Activated CD4-positive, CD25-positive, alpha-beta regulatory T cell (primary cell): ENCODE results near the gene TBX15.

ENCODE experiments used
- DNase-seq, 4 experiments: peaks; one replicate each; lab custom pipeline; 2025; lab: John Stamatoyannopoulos, UW

The TBX15 gene

DNA sequence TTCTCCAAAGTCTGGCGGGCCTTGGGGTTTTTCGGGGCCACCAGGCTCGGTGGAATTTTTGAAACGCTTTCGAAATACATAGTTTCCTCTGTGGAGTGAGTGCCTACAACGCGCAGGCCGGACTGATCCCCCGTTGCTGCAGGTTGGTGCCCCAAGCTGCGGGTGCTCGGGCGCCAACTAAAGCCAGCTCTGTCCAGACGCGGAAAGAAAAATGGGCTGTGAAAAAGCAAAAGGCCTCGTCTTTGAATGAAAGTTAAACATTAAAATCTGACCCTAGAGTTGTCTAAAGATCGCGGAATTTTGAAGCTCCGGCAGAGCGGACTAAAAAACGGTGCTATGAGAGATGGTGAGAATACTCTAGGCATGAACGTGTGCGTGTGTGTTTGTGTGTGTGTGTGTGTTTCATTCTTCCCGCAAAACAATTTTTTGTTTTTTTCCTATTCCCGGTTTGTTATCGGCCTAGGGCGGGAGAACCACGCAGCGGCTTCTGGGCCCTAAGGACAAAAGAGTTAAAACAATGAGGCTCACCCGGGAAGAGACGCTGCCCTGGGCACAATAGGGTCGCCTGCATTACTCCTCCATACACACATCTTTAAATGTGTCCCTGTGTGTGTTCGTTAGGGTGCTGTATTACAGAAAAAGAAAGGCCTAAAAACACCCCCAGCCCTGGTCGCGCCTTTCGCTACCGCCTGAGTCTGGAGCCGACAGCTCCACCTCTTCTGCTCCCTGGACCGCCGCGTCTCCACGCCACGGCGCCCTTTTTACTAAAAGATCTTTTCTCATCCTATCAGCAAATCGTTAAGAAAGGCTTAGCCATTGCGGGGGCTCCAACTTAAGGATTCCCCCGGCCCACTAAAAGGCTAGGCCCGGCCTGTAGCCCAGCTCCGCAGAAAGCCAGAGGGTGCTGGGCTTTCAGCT lies 3.2 kb downstream of the TBX15 start:
- DNase-seq = no peak

DNA sequence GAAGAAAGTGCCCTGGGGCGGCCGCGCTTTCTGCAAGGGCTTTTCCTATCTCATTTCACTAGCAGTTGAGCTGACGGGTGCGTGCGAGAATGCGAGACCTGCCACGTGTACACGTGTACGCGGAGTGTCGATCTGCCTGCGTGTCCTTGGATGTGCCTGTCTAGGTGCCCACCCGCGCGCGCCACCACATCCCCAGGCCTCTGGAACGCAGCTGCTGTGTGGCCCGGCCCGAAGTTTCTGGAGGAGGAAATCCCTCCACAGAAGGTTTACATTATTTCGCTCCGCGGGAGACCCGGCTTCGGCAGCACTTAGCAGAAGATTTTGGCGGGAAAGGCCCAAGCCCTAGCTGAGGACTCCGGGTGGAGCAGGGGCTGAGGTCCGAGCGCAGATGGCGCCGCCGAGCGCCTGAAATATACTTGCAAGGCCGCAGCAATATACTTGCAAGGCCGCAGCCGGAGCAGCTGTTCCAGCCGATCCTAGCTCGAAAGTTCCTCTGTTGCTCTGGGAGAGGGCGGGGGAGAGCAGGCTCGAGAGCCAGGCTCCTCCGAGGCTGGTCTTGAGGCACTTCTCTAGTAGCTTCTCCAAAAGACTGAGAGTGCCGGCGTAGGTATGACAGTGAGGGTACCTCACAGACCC lies 3.9 kb downstream of the TBX15 start:
- no peak for DNase-seq

DNA sequence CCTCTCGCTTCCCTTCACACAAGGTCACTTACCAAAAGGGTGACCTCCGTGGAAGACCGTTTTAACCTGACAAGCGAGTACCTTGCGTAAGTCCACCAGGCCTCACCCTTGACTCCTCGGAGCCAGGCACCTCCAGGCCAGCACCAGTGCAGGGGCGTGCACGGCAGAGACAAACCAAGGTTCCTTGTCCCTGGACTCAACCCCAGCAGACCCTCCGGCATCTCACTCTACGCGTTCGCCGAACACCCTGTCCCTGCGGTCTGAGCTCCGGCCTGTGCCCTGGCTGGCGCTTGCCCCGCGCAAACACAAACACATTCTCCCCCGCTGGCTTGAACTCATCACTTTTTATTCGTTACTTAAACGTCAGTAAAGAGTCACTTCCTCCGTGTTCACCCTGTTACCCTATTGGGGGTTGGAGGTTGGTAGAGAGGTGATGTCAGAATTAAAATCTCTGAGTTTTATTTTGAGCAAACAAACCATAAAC lies 4.5 kb downstream of the TBX15 start:
- no peak for DNase-seq

DNA sequence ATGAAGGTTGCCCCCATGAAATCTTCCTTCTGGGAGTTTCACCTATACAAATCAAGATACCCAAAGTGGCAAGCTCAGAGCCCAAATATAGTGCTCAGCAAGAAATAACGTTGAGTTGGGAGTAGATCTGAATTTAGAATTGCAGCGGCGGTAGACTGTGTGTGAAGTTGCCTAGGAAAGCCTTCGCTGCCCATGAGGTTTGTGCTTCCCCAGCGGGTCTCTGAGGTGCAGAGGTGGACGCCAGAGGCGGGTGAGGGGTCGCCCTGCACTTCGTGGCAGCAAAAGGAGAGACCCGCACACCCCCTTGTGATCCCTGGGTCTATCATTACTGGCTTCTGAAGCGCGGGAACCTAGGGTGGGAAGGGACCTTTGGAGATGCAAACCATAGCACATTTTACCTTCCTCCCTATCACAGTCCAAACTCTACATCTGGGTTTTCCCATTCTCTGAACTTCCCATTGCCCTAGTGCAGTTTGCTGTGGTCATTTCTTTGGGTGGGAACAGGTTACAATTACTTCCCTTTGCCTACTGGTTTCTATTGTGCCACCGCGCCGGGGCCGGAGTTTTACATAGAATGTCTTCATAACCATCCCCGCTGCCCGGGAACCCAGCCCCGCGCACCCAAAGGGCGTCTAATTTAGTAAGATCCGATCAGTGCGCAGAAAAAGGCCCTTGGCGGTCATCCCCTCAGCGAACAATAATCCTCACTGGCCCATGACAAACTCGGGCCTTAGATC lies 5.2 kb downstream of the TBX15 start:
- no peak for DNase-seq

DNA sequence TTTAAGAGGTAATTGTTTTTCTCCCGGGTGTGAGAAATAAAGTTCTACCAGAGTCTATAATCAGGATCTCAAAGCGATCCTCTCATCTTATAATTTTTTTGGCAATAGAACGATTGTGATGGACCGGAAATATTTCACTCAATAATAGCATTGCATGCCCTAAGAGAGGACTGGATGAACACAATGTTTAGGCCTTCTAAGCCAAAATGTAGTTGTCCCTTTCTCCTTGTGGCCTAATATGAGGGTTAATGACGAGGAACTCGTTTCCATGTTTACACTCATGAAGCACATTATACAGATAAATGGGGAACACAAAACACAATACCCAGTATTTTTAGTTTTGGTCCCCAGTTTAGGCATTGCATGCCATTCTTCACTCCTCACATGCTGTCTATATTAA lies 5.9 kb downstream of the TBX15 start:
- no peak for DNase-seq

DNA sequence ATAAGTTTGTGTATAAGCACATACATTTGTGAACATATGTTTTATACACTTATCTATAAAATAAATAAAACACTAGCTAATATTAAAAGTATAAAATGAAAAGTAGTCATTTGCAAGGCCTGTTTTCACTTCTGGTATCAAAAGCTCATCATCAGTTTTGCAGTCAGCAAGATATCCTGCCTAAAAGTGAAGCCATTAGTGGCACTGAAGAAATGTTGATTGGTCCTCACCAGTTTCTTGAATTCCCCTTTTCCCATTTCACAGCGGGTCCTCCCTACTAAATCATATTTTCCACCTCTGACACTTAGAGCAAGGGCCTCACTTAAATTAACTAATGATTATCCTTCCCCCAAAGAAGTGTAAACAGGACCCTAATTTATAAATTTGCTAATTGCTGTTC lies 6.7 kb downstream of the TBX15 start:
- DNase-seq = no peak

DNA sequence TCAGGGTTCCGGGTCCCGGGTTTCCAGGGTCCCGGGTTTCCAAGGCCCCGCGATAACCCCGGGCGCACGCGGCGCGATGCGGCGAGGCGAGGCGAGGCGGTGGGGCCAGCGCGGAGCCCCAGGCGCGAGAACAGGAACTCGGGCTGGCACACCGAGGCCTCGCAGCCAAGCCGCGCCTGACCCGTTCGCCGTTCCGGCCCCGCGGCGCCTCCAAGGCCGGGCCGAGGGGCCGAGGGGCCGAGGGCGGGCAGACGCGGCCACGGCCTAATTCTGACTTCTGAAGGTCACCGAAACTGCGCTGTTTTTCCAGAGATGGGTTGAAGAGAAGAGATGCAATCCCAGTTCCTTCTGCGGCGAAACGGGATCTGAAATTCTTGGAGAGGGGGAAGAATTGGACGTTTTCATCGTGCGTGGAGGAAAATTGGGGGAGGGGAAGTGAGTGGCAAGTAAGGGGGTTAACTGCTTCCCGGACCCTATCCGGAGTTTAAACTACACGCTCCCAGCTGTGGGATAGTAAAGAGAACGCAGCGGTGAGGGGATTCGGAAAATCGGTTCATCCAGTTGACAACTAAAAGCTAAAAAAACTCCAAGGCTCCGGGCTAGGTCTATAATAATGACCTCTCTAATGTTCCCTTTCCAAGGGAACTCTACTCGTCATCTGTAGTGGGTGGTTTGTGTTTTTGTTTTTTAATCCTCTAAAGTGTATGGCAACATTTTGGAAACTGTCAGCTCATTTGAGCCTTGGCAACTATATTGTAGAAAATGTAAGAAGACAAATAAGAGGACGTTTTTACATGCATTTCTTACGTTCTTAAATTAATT lies 8.2 kb downstream of the TBX15 start:
- DNase-seq = no peak

DNA sequence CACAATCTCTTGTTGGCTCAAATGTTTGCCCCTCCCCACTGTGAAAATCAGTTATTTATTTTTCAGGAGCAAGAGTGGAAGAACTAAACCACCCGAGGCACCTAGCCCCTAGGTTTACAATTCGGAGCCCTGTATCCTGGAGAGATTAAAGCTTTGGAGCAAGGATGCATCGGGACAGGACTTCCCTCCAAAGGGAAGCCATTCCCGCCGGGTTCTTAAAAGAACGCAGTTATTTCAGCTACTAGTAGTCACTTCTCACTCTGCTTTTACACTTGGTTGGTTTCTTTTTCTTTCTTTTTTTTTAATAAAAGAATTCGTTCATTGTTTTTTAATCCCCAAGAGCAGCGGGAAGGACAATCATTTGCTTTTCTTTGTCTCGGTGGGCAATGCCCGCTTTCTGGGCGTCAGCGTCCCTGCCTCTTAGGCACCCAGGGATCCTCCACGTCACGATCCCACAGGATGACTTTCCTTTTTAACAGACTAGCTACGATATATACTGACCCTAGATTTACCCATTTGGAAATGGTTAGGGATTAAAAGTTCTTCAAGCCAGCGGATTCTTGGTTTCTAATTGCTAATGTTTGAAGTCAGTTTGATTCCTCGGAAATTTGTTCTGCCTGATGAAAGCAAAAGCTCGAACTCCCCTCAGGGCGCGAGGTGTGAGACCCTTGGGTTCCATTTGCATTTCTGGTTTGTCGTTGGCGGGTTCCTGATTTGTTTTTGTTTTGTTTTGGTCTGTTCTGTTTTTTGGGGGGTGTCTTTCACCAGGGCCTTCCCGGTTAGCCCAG lies 9.0 kb downstream of the TBX15 start:
- no peak for DNase-seq

DNA sequence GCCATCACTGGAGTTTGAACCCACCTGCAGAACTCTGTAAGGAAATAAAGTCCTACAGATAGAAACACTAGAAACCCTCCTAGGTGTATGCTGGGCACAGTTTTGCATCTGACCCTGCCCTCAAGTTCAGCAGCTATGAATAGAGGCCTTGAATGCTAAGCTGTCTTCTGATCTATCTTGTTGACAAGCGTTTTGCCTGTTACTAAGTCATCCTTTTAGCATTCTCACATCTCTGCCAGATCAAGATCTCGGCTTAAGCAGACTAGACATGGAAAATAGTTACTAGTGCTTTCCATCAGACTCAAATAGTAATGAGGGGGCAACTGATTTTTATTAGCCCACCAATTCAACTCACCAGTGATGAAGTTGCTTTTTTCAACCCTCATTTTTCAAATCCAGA lies 10.5 kb downstream of the TBX15 start:
- DNase-seq = no peak

DNA sequence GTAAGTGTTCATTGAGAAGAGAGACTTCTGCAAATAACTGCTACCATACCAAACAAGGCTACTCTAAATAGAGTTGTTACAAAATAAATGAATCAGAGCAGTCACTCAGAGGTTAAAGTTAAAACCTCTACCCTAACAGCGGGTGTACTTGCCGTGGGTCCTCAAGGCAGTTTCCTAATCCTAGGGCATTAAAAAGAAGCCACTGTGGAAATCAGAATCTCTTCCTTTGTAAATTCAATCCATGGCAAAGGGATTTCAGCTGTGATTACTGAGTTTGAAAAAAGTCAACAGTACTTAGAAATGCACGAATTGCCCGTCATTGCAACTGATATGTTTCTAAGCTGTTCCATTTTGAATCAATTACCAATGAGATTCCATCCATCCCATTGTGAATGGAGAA lies 13.5 kb downstream of the TBX15 start:
- no peak for DNase-seq

DNA sequence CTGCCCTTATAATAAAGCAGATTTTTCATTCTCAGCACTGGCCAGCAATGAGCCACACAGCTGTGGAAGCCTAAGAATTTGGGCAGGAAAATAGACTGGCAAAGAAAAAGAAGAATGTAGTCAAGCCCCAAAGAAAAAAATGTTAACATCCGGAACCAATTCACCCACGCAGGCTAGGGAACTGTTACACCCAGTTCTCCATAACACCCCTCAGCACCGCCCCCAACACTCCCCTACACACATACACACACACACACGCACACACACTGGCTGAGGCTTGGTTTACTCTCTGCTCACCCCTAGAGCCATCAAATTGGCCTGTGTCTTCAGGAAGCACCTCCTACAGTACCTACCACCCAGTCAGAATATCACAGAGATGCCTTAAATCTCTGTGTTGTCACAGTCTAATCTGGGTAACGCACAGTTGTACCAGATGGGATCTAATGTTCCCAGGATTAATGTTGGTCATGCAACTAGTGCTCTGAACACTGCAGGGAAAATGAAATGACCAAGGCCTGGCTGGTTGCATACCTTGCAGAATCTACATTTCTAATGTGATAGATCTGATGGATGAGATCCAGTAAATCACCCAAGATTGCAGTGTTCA lies 14.5 kb downstream of the TBX15 start:
- DNase-seq = no peak

DNA sequence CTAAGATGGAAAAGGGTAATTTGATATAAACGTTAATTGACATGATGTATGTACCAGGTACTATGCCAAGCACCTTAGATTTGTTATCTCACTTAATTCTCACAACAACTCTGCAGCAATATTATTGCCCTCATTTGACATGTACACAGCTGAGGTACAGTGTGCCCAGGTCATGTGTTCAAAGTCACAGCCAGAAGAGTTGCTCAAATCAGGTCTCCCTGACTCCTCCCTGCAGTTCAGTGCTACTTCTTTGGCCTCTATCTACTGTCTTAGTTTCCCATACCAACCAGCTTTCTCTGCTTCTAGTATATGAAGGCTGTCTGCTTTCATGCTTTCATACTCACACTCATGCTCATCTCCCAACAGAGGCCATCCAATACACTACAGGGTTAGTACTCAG lies 15.1 kb downstream of the TBX15 start:
- DNase-seq = no peak

DNA sequence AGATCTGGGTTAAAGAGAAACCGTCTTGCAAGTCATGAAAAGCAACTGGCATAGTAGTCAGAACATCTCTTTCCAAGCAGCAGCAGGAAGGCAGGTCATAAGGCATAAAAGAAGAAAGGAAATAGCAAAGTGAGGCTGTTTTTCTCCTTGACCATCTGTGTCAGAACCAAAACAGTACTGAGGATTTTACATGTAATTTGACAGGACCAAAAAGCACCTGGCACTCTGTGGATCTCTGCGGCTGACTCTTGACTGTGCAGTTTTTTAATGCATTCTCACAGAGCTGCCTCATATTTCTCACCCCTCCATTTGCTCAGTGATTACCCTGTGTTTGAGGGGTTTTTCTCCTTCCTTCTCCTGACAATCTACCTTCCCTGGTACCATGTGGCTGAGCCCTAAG lies 17.7 kb downstream of the TBX15 start:
- no peak for DNase-seq

DNA sequence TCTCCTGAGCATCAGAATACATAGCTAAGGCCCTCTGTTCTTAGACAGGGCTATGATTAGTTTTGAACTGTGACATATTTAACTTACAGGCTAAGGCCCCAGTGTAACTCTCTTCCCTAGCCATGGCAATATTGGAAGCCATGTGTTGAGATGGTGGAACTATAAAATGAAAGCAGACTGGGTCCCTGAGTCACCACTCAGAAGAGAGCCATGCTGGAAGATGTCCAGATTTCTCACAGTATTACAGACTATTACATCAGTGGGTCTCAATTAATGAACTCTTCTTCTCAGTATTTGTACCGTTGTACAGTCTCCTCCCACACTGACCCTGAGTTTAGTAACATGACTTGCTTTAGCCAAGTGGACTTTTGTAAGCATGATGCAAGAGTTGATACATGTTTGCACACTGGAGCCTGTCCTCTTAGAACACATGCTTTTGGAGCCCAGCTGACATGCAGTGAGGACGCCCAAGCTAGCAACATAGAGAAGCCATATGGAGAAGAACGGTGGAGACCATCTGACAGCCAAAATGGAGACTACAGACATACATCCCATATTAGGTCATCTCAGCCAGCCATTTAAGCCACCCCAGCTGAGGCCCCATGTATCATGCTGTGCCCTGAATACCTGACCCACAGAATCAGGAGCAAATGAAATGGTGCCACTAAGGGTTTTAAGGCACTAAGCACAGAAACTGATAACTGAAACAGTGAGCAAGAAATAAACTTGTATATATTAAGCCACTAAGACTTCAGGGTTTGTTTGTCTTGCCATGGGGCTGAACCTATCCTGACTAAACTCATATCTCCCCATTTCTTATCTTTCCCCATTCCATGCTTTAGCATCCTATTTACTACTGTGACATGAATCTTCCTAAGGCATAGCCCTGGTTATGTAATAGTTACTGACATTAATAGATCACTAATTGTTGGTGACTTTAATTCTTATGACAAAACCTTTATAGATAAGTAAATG lies 24.4 kb downstream of the TBX15 start:
- no peak for DNase-seq

DNA sequence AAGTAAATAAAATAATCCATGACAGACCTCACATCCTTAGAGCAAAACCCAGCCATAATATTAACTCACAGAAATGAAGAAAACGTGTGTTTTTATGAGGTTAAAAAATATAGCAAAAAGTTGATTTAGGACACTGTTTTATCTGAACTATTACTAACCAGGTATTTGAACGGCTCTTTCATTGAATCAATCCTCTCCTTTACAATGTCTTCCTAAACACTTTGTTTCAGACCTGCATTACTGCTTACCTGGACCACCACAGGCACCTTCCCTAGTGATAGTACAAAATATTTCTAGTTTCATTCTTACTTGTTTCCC lies 25.0 kb downstream of the TBX15 start:
- DNase-seq = no peak

DNA sequence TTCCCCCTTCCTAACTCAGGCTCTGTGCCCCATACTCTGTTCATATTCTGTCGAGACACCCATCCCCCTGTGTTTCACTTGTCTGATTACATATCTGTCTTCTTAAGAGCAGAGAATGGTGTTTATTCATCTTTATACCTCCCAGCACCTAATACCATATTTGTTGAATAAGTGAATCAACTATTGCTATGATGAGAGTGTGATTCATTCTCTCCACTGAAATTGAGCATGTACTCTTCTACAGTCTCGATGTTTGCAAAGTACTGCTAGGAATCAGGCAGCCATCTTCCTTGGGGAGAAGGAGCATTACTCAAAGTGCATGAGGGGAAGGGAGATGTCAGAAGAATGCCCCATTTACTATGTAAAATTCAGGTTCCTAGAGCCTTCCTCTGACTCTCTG lies 27.0 kb downstream of the TBX15 start:
- no peak for DNase-seq

DNA sequence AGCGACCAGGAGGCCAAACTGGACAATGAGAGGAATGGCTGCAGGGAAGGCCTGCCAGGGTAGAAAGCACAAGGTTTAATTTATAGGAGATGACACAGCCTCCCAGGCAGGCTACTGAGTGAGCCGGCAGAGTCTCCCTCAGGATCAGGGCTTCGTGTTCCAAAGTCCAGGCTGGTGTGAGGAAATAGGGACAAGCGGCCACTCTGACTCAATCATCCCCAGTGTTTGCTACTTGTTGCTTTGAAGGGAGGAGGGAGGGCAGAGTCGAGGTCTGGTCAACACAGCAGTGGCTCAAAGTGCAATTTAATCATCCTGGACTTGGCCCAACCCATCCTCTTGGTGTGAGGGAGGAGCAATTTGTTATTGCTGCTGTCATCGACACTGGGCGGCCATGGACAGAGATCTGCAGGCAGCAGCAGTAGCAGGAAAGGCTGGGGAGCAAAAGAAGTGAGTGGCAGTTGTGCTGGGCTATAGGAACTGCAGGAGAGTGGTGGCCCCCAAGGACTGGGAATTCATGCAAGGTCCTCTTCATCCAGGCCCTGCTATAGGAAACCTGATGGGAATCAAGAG lies 27.5 kb downstream of the TBX15 start:
- DNase-seq = no peak

DNA sequence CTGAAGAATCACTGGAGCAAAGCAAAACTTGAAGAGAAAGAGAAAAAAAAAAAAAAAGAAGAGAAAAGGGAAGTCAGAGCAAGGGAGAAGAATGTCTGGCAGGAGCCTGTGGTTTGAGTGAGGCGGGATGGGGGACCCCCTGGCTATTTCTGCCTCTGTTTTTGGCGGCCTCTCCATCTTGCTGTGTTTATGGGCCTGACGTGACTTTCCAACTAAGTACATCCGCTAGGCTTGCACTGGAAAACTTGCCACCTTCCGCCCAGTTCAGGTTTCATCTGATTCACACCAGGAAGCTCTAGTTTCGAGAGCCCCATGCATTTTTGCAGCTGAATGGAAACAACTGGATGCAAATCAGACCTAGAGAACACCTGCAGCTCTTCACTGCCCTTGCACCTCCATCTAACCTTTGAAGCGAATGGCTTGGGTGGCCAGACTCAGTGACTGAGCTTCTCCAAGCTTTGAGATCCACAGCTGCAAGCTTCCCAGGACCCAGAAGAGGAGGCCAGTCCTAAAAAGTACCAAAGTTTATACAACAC lies 28.0 kb downstream of the TBX15 start:
- DNase-seq = no peak
